ENCODE data around the gene TMEM258.

- no peak for TF ChIP-seq POLR2AphosphoS5 (IDR thresholded peaks at IDR 0.05; ENCODE audit: low read depth, low read length)
- TF ChIP-seq TAF1 (IDR thresholded peaks at IDR 0.05; ENCODE audit: borderline replicate concordance, insufficient read depth, low read length) = no peak
- TF ChIP-seq REST (IDR thresholded peaks at IDR 0.05; ENCODE audit: insufficient read depth in 1 of 2, low read depth in 2 of 2, low read length in 2 of 2) = no peak
Measured at GRCh38 chr11:61833926-61834277, 41.5 kb upstream of the TMEM258 start.

All from PFSK-1 (cell line).